ENCODE results near the gene ACVR2A.

GRCh38 chr2:147827088-147827375 lies 17.8 kb upstream of the ACVR2A start:
- TF ChIP-seq CTCF (conservative IDR thresholded peaks at IDR 0.05 in 1 of 2, IDR thresholded peaks at IDR 0.05 in 1 of 2; ENCODE audit: extremely low read depth in 1 of 2, insufficient read depth in 1 of 2, low read depth in 1 of 2, low read length in 2 of 2), result no peak
- no peak for TF ChIP-seq EZH2 (IDR thresholded peaks at IDR 0.05; ENCODE audit: borderline replicate concordance, low read length)

Measured in mammary epithelial cell (primary cell).